HCT116 (cell line): ENCODE measurements around the gene CTNNA1. TPM values are rescaled to one million over a fixed set of nuclear protein-coding genes. Genes with fewer than 3 reads are reported as not detected.

Source experiments
- ATAC-seq: fragments of 200-7000 bp; cut with Tn5 transposase; 2 replicates; pipeline ENCODE4 v1.9.1; 2020; ENCODE audit warnings: mild to moderate bottlenecking, moderate library complexity
- BruUV-seq: library from RNA; stranded (reverse); fragments of 400-500 nt; replicated peaks from 2 replicates; lab custom pipeline; 2021; lab: Mats Ljungman, UMichigan
- CTCF ChIA-PET: fragments of 300-600 bp; sonication (Branson Sonifier 250); formaldehyde crosslinking; loops from one replicate; lab custom pipeline; 2021; ENCODE audit warnings: antibody characterized with exemption; lab: Charles Lee
- POLR2A ChIA-PET: fragments of 300-600, 350-600 bp; sonication (Branson Sonifier 250); formaldehyde crosslinking; loops from one replicate; lab custom pipeline; 2021; ENCODE audit warnings: antibody characterized with exemption; lab: Charles Lee
- RAD21 ChIA-PET, 2 experiments: fragments of 300-600 bp; sonication (Branson Sonifier 250); formaldehyde crosslinking; loops; one replicate each; lab custom pipeline; 2023; ENCODE audit warnings: low total read pairs in 2 of 2; ENCODE audit not compliant: uncharacterized antibody in 2 of 2, unreplicated experiment in 2 of 2, low non-redundant PET in 1 of 2; lab: Charles Lee
- DNase-seq: peaks from one replicate; pipeline ENCODE4 v3.0.0-alpha.2; 2010; ENCODE audit warnings: low read depth, low spot score
- H2AFZ ChIP-seq: fragments of 200-600 bp; shearing (Covaris generic), sonication (generic); 2 replicates; pipeline ENCODE4 v1.6.1; 2017; ENCODE audit warnings: low read depth, mixed run types, mixed read lengths, antibody characterized with exemption, low read length; ENCODE audit not compliant: poor library complexity, severe bottlenecking
- H3K27ac ChIP-seq: 2 replicates; pipeline ENCODE4 v1.5.1; 2012; ENCODE audit warnings: low read depth, low read length
- H3K27me3 ChIP-seq: fragments of 200-600 bp; sonication (generic); 2 replicates; pipeline ENCODE4 v1.6.1; 2016; ENCODE audit warnings: mixed run types, low read length, mixed read lengths; ENCODE audit not compliant: insufficient read depth
- H3K36me3 ChIP-seq, 2 experiments: fragments of 200-500 bp in 1 of 2; fragments of 200-600 bp in 1 of 2; sonication (Bioruptor generic) in 1 of 2; sonication (generic) in 1 of 2; 2 replicates each; pipeline versions ENCODE4 v1.5.1 to v1.6.1; 2014 to 2016; ENCODE audit warnings: low read length in 2 of 2, inconsistent platforms in 1 of 2, mixed read lengths in 1 of 2, mixed run types in 1 of 2; ENCODE audit not compliant: insufficient read depth in 2 of 2, control insufficient read depth in 1 of 2
- H3K4me1 ChIP-seq, 2 experiments: fragments of 200-600 bp in 1 of 2; sonication (generic) in 1 of 2; 2 replicates each; pipeline versions ENCODE4 v1.5.1 to v1.6.1; 2012 to 2017; ENCODE audit warnings: low read length in 2 of 2, inconsistent platforms in 1 of 2, mild to moderate bottlenecking in 1 of 2, mixed read lengths in 1 of 2, mixed run types in 1 of 2, moderate library complexity in 1 of 2; ENCODE audit not compliant: insufficient read depth in 2 of 2, control insufficient read depth in 1 of 2
- H3K4me2 ChIP-seq: fragments of 200-600 bp; sonication (generic); 2 replicates; pipeline ENCODE4 v1.6.1; 2017; ENCODE audit warnings: mixed run types, low read length, mixed read lengths
- H3K4me3 ChIP-seq, 2 experiments: fragments of 200-600 bp in 1 of 2; sonication (generic) in 1 of 2; replicated peaks in 1 of 2; 2 replicates each; pipeline ENCODE4 v1.5.1; 2011 to 2016; ENCODE audit warnings: low read length in 2 of 2, control low read depth in 1 of 2, low read depth in 1 of 2, mild to moderate bottlenecking in 1 of 2, mixed read lengths in 1 of 2, mixed run types in 1 of 2
- H3K79me2 ChIP-seq: fragments of 200-600 bp; sonication (generic); 2 replicates; pipeline ENCODE4 v1.6.1; 2017; ENCODE audit warnings: mild to moderate bottlenecking, mixed run types, low read length, moderate library complexity, mixed read lengths; ENCODE audit not compliant: insufficient read depth
- H3K9ac ChIP-seq: fragments of 200-600 bp; sonication (generic); 2 replicates; pipeline ENCODE4 v1.6.1; 2016; ENCODE audit warnings: low read length, mixed read lengths
- H3K9me2 ChIP-seq: fragments of 200-600 bp; sonication (generic), shearing (Covaris generic); 2 replicates; pipeline ENCODE4 v1.6.1; 2017; ENCODE audit warnings: mixed run types, mild to moderate bottlenecking, moderate library complexity; ENCODE audit not compliant: insufficient read depth
- H3K9me3 ChIP-seq, 2 experiments: fragments of 200-500 bp in 1 of 2; fragments of 200-600 bp in 1 of 2; sonication (Bioruptor generic) in 1 of 2; sonication (generic) in 1 of 2; 2 replicates each; pipeline ENCODE4 v1.6.1; 2014 to 2017; ENCODE audit warnings: low read length in 2 of 2, mixed read lengths in 2 of 2, inconsistent platforms in 1 of 2, low read depth in 1 of 2, mild to moderate bottlenecking in 1 of 2, mixed run types in 1 of 2, moderate library complexity in 1 of 2; ENCODE audit not compliant: control insufficient read depth in 1 of 2, insufficient read depth in 1 of 2
- H4K20me1 ChIP-seq: fragments of 200-600 bp; sonication (generic), shearing (Covaris generic); 2 replicates; pipeline ENCODE4 v1.6.1; 2017; ENCODE audit warnings: mixed run types, mild to moderate bottlenecking, moderate library complexity; ENCODE audit not compliant: insufficient read depth
- CBX3 ChIP-seq: IDR thresholded peaks from 2 replicates; pipeline ENCODE4 v1.6.1; 2012; ENCODE audit warnings: low read depth
- CEBPB ChIP-seq: IDR thresholded peaks from 2 replicates; pipeline ENCODE4 v1.6.1; 2012; ENCODE audit warnings: low read depth
- ELF1 ChIP-seq: IDR thresholded peaks from 2 replicates; pipeline ENCODE4 v1.6.1; 2012; ENCODE audit warnings: low read depth, borderline replicate concordance
- EZH2 ChIP-seq: fragments of 200-600 bp; sonication (generic); IDR thresholded peaks from 2 replicates; pipeline ENCODE4 v1.6.1; 2017; ENCODE audit warnings: antibody characterized with exemption, mixed run types
- EZH2phosphoT487 ChIP-seq: fragments of 200-600 bp; IDR thresholded peaks from 2 replicates; pipeline ENCODE4 v1.6.1; 2018; ENCODE audit warnings: antibody characterized with exemption, borderline replicate concordance
- JUND ChIP-seq: IDR thresholded peaks from 2 replicates; pipeline ENCODE4 v1.6.1; 2012
- POLR2A ChIP-seq: IDR thresholded peaks from 2 replicates; pipeline ENCODE4 v1.7.0; 2011; ENCODE audit warnings: borderline replicate concordance; ENCODE audit not compliant: insufficient read depth, insufficient read length; ENCODE audit errors: extremely low read depth
- POLR2AphosphoS5 ChIP-seq: IDR thresholded peaks from 2 replicates; pipeline ENCODE4 v1.6.1; 2011; ENCODE audit warnings: mild to moderate bottlenecking, low read depth, low read length, moderate library complexity
- SIN3A ChIP-seq: IDR thresholded peaks from 2 replicates; pipeline ENCODE4 v1.6.1; 2012; ENCODE audit warnings: low read depth
- SP1 ChIP-seq: IDR thresholded peaks from 2 replicates; pipeline ENCODE4 v1.6.1; 2012; ENCODE audit warnings: low read depth
- SRF ChIP-seq: IDR thresholded peaks from 2 replicates; pipeline ENCODE4 v1.6.1; 2012; ENCODE audit warnings: low read depth
- YY1 ChIP-seq: IDR thresholded peaks from 2 replicates; pipeline ENCODE4 v1.6.1; 2011; ENCODE audit warnings: low read length, low read depth, moderate library complexity, mild to moderate bottlenecking; ENCODE audit not compliant: insufficient replicate concordance; ENCODE audit errors: extremely low read depth
- ZFX ChIP-seq: fragments of 450-650 bp; IDR thresholded peaks from 2 replicates; pipeline ENCODE4 v1.6.1; 2017
- ZNF274 ChIP-seq: fragments of 200-500 bp; sonication (Bioruptor generic); IDR thresholded peaks from 2 replicates; pipeline ENCODE4 v1.6.1; 2014; ENCODE audit warnings: mild to moderate bottlenecking, low read depth, low read length, inconsistent platforms
- intact Hi-C: fragments of 100-400 bp; cut with micrococcal nuclease; formaldehyde crosslinking; loops from 2 replicates; pipeline ENCODE4 v1.10.0; 2022
- total RNA-seq: library from RNA; stranded (reverse); gene quantifications from one replicate; pipeline ENCODE4 v1.2.1, GENCODE V29; 2021; ENCODE audit not compliant: unreplicated experiment
- TF ChIP-seq, protein P1 (sequence below): IDR thresholded peaks from 2 replicates; pipeline ENCODE4 v1.6.1; 2012
- TF ChIP-seq, protein P2 (sequence below): IDR thresholded peaks from 2 replicates; pipeline ENCODE4 v1.6.1; 2011; ENCODE audit warnings: mild to moderate bottlenecking, low read length, moderate library complexity; ENCODE audit not compliant: insufficient replicate concordance; ENCODE audit errors: extremely low read depth
- TF ChIP-seq, protein P3 (sequence below): IDR thresholded peaks from 2 replicates; pipeline ENCODE4 v1.6.1; 2012; ENCODE audit warnings: low read depth
- TF ChIP-seq, protein P4 (sequence below): IDR thresholded peaks from 2 replicates; pipeline ENCODE4 v1.6.1; 2012
- TF ChIP-seq, protein P5 (sequence below), 3 experiments: fragments of 200-600 bp in 1 of 3; sonication (generic) in 1 of 3; IDR thresholded peaks in 2 of 3; conservative IDR thresholded peaks in 1 of 3; 2 replicates each; pipeline ENCODE4 v1.5.1; 2012 to 2017; ENCODE audit warnings: low read depth in 2 of 3, low read length in 2 of 3, antibody characterized with exemption in 1 of 3, borderline replicate concordance in 1 of 3, control low read depth in 1 of 3, mild to moderate bottlenecking in 1 of 3, mixed read lengths in 1 of 3, mixed run types in 1 of 3, moderate library complexity in 1 of 3; ENCODE audit not compliant: insufficient read depth in 1 of 3

Gene CTNNA1
- total RNA-seq, 1 experiment from 2014 or later, result 313 TPM

DNA sequence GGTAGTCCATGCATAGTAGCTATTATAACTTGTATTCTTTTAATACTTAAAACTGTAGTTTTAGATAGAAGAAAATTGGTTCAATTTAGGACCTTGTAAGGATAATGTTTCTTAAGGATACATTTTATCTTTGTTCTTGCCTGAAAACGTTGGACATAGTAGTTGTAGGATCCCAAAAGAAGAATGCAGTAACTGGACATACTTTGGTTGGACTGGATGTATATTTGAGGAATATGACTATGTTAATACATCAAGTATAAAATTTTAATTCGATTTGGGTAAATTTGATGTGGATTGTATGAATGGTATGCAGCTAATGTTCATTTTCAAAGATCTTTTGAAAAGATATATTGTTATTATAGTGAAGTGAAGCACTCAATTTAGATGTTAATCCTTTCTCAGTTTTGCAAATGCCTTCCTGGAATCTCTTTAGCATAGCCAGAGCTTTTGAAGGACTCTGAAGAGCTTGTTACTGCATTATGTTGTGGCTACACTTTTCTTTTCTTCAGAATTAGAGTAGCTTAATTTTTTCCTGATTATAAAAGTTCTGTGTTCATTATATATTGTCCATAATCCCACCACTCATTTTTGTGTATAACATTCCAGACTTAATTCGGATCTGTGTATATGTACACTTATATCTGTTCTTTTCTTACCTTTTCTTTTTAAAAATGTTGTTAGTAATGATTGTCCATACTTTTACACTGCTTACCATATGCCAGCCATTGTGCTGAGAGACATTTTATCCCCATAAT is 80.7 kb downstream of the CTNNA1 start:
- Histone ChIP-seq H3K9ac (no peak overlapping the region), H3K27ac (no peak overlapping the region), H3K79me2 (peaks cover 79% of the 10 kb centered on the region), H3K9me2 (no peaks in the 10 kb centered on the region), H4K20me1 (0 out of 2 replicates have a peak, but pooled peaks cover 6% of the 10 kb centered on the region), H3K4me1 (no peaks in the 10 kb centered on the region), H3K4me3 (no peak overlapping the region), H3K36me3 (peaks cover 0 to 4% of the 10 kb centered on the region in 2 experiments; a peak in 1 of 4 replicates), H2AFZ (no peak overlapping the region), H3K27me3 (no peaks in the 10 kb centered on the region), H3K9me3 (no peaks in the 10 kb centered on the region; a peak in 1 of 4 replicates), H3K4me2 (no peak overlapping the region)
- DNase-seq (no peak), ATAC-seq (no peak)
- intact Hi-C loops, result no loop called here
- ChIA-PET POLR2A (no interaction called here), RAD21 (no interaction called here), CTCF (no interaction called here)
- TF ChIP-seq CBX3 (no peak), SIN3A (no peak), ELF1 (no peak), POLR2A (no peak), YY1 (no peak), CEBPB (no peak), POLR2AphosphoS5 (no peak), SP1 (no peak), EZH2 (no peak), SRF (no peak), ZFX (no peak), EZH2phosphoT487 (no peak), JUND (no peak), ZNF274 (no peak)
- TF ChIP-seq, protein P1, sequence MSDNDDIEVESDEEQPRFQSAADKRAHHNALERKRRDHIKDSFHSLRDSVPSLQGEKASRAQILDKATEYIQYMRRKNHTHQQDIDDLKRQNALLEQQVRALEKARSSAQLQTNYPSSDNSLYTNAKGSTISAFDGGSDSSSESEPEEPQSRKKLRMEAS, result no peak
- TF ChIP-seq, protein P2, sequence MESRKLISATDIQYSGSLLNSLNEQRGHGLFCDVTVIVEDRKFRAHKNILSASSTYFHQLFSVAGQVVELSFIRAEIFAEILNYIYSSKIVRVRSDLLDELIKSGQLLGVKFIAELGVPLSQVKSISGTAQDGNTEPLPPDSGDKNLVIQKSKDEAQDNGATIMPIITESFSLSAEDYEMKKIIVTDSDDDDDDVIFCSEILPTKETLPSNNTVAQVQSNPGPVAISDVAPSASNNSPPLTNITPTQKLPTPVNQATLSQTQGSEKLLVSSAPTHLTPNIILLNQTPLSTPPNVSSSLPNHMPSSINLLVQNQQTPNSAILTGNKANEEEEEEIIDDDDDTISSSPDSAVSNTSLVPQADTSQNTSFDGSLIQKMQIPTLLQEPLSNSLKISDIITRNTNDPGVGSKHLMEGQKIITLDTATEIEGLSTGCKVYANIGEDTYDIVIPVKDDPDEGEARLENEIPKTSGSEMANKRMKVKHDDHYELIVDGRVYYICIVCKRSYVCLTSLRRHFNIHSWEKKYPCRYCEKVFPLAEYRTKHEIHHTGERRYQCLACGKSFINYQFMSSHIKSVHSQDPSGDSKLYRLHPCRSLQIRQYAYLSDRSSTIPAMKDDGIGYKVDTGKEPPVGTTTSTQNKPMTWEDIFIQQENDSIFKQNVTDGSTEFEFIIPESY, result no peak
- TF ChIP-seq, protein P3, sequence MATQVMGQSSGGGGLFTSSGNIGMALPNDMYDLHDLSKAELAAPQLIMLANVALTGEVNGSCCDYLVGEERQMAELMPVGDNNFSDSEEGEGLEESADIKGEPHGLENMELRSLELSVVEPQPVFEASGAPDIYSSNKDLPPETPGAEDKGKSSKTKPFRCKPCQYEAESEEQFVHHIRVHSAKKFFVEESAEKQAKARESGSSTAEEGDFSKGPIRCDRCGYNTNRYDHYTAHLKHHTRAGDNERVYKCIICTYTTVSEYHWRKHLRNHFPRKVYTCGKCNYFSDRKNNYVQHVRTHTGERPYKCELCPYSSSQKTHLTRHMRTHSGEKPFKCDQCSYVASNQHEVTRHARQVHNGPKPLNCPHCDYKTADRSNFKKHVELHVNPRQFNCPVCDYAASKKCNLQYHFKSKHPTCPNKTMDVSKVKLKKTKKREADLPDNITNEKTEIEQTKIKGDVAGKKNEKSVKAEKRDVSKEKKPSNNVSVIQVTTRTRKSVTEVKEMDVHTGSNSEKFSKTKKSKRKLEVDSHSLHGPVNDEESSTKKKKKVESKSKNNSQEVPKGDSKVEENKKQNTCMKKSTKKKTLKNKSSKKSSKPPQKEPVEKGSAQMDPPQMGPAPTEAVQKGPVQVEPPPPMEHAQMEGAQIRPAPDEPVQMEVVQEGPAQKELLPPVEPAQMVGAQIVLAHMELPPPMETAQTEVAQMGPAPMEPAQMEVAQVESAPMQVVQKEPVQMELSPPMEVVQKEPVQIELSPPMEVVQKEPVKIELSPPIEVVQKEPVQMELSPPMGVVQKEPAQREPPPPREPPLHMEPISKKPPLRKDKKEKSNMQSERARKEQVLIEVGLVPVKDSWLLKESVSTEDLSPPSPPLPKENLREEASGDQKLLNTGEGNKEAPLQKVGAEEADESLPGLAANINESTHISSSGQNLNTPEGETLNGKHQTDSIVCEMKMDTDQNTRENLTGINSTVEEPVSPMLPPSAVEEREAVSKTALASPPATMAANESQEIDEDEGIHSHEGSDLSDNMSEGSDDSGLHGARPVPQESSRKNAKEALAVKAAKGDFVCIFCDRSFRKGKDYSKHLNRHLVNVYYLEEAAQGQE, result no peak
- TF ChIP-seq, protein P4, sequence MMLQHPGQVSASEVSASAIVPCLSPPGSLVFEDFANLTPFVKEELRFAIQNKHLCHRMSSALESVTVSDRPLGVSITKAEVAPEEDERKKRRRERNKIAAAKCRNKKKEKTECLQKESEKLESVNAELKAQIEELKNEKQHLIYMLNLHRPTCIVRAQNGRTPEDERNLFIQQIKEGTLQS, result no peak
- TF ChIP-seq, protein P5, sequence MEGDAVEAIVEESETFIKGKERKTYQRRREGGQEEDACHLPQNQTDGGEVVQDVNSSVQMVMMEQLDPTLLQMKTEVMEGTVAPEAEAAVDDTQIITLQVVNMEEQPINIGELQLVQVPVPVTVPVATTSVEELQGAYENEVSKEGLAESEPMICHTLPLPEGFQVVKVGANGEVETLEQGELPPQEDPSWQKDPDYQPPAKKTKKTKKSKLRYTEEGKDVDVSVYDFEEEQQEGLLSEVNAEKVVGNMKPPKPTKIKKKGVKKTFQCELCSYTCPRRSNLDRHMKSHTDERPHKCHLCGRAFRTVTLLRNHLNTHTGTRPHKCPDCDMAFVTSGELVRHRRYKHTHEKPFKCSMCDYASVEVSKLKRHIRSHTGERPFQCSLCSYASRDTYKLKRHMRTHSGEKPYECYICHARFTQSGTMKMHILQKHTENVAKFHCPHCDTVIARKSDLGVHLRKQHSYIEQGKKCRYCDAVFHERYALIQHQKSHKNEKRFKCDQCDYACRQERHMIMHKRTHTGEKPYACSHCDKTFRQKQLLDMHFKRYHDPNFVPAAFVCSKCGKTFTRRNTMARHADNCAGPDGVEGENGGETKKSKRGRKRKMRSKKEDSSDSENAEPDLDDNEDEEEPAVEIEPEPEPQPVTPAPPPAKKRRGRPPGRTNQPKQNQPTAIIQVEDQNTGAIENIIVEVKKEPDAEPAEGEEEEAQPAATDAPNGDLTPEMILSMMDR (IDR thresholded peaks at IDR 0.05 in 2 of 3, conservative IDR thresholded peaks at IDR 0.05 in 1 of 3; ENCODE audit: borderline replicate concordance in 1 of 3, insufficient read depth in 1 of 3, low read depth in 2 of 3, low read length in 2 of 3), result no peak
- no TSS peak for BruUV-seq
